Articular chondrocyte of knee joint (primary cell): ENCODE data around the gene MTRF1L. TPM values are rescaled to one million over a fixed set of nuclear protein-coding genes. Genes with fewer than 3 reads are reported as not detected.

Experiments used
- small RNA-seq: library from RNA; depleted of rRNA; stranded (forward); fragments of <200 nt; gene quantifications from one replicate; pipeline ENCODE3, GENCODE V24; 2012
- total RNA-seq: library from RNA; depleted of rRNA; stranded (reverse); fragments of >200 nt; gene quantifications from 2 replicates; pipeline ENCODE4 v1.2.3, GENCODE V29; 2012

MTRF1L gene, protein sequence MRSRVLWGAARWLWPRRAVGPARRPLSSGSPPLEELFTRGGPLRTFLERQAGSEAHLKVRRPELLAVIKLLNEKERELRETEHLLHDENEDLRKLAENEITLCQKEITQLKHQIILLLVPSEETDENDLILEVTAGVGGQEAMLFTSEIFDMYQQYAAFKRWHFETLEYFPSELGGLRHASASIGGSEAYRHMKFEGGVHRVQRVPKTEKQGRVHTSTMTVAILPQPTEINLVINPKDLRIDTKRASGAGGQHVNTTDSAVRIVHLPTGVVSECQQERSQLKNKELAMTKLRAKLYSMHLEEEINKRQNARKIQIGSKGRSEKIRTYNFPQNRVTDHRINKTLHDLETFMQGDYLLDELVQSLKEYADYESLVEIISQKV
- 23.9 and 24.3 TPM in 2 replicates for total RNA-seq

DNA sequence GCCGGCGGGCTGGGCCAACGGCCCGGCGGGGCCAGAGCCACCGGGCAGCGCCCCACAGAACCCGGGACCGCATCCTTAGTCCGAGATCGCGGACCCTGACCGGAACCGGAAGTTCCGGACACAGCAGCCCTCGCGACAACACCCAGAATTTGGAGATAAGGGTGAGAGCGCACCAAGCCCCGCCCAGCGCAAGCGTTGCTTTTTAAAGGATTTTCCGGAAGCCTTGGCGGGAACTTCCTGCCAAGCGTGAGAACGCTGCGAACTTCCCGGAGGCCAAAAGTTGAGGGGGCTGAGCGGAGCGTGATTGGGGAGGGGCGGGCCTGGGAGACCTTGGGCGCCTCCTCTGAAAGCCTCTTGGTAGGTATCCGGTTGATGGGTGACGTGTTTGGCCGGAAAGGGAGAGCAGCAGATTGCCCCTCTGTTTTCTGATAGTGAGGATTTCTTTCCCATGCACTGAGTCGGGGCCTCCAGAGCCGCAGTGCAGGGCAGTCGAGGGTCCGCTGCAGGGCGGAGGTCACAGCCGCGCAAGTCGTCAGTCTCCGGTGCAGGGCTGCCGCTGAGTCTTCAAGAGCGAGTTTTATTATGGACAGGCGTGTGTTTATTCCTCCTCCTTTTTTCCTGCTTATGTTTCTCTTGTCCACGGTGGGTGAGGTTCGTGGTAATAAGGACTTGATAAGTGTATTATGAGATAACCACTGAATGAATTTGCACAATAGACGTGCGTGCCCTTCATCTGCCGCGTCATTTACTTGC, at the start of gene MTRF1L:
Gene MTRF1L (minus strand): TSS at position 97 of the 753 bp plus-strand sequence. CDS start 24 bp downstream, at position 73.

DNA sequence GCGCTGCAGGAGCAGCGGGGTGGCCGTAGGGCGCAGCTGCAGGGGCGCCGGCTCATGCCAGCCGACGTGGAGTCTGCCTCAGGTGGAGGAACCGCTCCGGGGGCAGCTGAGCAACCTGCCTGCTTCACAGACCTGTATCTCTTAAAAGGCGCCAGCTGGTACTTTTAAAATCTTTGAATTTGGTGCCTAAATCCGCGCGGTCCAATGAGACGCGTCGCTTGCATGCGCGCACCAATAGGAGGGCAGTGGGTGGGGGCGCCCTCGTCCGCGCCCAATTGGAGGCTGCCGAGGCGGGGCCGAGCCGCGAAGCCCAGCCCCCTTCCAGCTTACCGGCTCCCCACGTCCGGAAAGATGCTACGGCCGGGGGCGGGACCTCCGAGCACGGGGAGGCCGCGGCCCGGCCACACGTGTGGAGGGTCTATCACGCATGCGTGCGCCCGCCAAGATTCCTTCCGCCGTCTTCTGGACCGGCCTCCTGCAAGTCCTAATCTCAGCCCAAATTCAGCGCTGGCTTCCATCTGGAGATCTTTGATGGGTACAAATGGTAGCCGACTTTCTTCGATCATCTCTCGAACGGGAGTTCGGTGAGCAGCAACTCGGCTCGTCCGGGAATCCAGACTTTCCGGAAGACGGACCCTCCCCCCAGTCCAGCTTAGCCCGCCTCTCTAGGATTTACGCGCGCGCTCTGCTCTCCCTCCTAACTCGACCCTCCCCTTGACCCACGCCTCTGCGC, 19.4 kb downstream of the MTRF1L start, which contains the start of gene FBXO5:
Gene FBXO5 (minus strand): TSS at position 138 of the 733 bp plus-strand sequence. CDS start 82 bp downstream, at position 56.

Small RNA genes lying within 50 kb of the gene (small RNA-seq; reads per million reads assigned to genes)
- not detected for gene AL080276.1

Other genes with a start within 250 kb of the MTRF1L start
- 11.0 and 17.7 TPM in 2 replicates for gene FBXO5, start 19.7 kb downstream of the MTRF1L start, total RNA-seq
- gene RGS17, start 128.6 kb upstream of the MTRF1L start, total RNA-seq = 0.65 and 1.1 TPM in 2 replicates